Measurements from ENCODE around the gene CAMTA1.

- TF ChIP-seq CTCF (IDR thresholded peaks at IDR 0.05), result no peak
- no peak for TF ChIP-seq POLR2A (IDR thresholded peaks at IDR 0.05)
- no peak for TF ChIP-seq POLR2AphosphoS5 (IDR thresholded peaks at IDR 0.05; ENCODE audit: insufficient read depth in 1 of 2, low read depth in 1 of 2)
These were observed 103.6 kb downstream of the CAMTA1 start for GRCh38 chr1:6888870-6889269.
